Mesothelial cell of epicardium (in vitro differentiated cells): ENCODE measurements around the gene KLHL20. TPM values are rescaled to one million over a fixed set of nuclear protein-coding genes. Genes with fewer than 3 reads are reported as not detected.
"Not testable (repeated sequence)": the region's sequence is repeated elsewhere in the genome, so short reads cannot be mapped to it uniquely, and the experiment has no call there.

Source experiments
- DNase-seq, 2 experiments: peaks; one replicate each; pipeline ENCODE4 v3.0.0; 2021; ENCODE audit warnings: low spot score in 2 of 2; ENCODE audit not compliant: unreplicated experiment in 2 of 2
- H3K27ac Mint-ChIP-seq: 2 replicates; pipeline ENCODE4 v1.8.0; 2021; ENCODE audit warnings: mixed read lengths
- H3K27me3 Mint-ChIP-seq: 2 replicates; pipeline ENCODE4 v1.8.0; 2021; ENCODE audit warnings: low read depth, mixed read lengths
- H3K36me3 Mint-ChIP-seq: 2 replicates; pipeline ENCODE4 v1.8.0; 2021; ENCODE audit warnings: mixed read lengths
- H3K4me1 Mint-ChIP-seq: 2 replicates; pipeline ENCODE4 v1.8.0; 2021; ENCODE audit warnings: mixed read lengths
- H3K4me3 Mint-ChIP-seq: 2 replicates; pipeline ENCODE4 v1.8.0; 2021; ENCODE audit warnings: mild to moderate bottlenecking, moderate library complexity, mixed read lengths
- H3K9me3 Mint-ChIP-seq: 2 replicates; pipeline ENCODE4 v1.8.0; 2021; ENCODE audit warnings: mixed read lengths
- total RNA-seq: library from RNA; stranded (reverse); gene quantifications from 3 replicates; pipeline ENCODE4 v1.2.1, GENCODE V29; 2021
- TF ChIP-seq, protein P1 (sequence below): fragments of 200-600 bp; sonication (generic); IDR thresholded peaks from one replicate; pipeline ENCODE4 v1.5.0; 2021; ENCODE audit warnings: antibody characterized with exemption; ENCODE audit not compliant: unreplicated experiment

KLHL20 gene
- total RNA-seq, 1 donor from 2014 or later, result 26.3 TPM

DNA sequence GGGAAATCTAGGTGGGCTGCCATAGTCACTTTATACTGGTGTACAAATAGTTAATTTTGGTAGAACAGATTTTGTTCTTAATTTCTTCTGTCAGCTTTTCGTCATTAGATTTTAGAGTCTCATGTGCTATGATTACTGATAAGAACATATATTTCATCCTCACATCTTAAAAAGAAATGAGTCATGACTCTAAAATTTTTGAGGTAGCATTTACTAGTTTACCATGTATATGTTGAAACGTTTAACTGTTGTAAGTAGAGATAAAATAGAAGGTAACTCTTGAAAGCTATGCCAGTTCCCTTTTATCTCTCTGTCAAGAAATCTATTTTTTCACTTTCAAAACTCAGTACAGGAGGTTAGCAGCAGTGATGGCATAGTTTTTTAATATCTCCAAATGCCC lies 53.4 kb downstream of the KLHL20 start:
- H3K27me3 Mint-ChIP-seq, result no peaks in the 10 kb centered on the region
- TF ChIP-seq, protein P1, sequence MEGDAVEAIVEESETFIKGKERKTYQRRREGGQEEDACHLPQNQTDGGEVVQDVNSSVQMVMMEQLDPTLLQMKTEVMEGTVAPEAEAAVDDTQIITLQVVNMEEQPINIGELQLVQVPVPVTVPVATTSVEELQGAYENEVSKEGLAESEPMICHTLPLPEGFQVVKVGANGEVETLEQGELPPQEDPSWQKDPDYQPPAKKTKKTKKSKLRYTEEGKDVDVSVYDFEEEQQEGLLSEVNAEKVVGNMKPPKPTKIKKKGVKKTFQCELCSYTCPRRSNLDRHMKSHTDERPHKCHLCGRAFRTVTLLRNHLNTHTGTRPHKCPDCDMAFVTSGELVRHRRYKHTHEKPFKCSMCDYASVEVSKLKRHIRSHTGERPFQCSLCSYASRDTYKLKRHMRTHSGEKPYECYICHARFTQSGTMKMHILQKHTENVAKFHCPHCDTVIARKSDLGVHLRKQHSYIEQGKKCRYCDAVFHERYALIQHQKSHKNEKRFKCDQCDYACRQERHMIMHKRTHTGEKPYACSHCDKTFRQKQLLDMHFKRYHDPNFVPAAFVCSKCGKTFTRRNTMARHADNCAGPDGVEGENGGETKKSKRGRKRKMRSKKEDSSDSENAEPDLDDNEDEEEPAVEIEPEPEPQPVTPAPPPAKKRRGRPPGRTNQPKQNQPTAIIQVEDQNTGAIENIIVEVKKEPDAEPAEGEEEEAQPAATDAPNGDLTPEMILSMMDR, result no peak
- no peaks in the 10 kb centered on the region for H3K4me1 Mint-ChIP-seq
- peaks cover 23% of the 10 kb centered on the region for H3K9me3 Mint-ChIP-seq
- no peak overlapping the region for H3K27ac Mint-ChIP-seq
- H3K36me3 Mint-ChIP-seq, result peaks cover 44% of the 10 kb centered on the region
- no peak for DNase-seq
- H3K4me3 Mint-ChIP-seq, result no peak overlapping the region

DNA sequence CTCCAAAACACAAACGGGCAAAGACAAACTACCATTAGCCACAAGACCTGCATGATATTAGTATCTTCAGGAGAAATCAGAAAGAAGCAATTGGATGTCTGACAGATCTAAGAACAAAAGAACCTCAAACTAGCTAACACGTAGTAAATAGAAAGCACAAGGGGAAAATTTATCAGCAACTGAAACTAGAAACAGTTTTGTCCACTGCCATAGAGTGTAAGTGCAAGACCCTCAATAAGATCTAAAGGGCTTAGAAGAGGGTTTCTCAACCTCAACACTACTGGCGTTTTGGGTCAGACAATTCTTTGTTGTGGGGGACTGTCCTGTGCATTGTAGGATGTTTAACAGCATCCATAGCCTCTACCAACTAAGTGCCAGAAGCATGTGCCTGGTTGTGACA lies 54.0 kb downstream of the KLHL20 start:
- no peak overlapping the region for H3K4me3 Mint-ChIP-seq
- H3K4me1 Mint-ChIP-seq, result no peaks in the 10 kb centered on the region
- peaks cover 38% of the 10 kb centered on the region for H3K36me3 Mint-ChIP-seq
- peaks cover 17% of the 10 kb centered on the region for H3K9me3 Mint-ChIP-seq
- TF ChIP-seq, protein P1, result no peak
- H3K27me3 Mint-ChIP-seq, result no peaks in the 10 kb centered on the region
- no peak overlapping the region for H3K27ac Mint-ChIP-seq
- no peak for DNase-seq

DNA sequence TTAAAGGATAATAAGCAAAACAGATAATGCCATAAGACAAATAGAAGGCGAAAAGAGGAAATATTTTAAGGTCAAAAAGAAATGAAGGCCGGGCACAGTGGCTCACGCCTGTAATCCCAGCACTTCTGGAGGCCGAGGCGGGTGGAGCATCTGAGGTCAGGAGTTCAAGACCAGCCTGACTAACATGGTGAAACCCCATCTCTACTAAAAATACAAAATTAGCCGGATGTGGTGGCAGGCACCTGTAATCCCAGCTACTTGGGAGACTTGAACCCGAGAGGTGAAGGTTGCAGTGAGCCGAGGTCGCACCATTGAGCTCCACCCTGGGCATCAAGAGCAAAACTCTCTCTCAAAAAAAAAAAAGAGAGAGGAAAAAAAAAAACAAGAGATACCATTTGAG lies 55.5 kb downstream of the KLHL20 start:
- not testable (repeated sequence) for H3K27me3 Mint-ChIP-seq, DNase-seq, H3K27ac Mint-ChIP-seq, H3K4me3 Mint-ChIP-seq, H3K9me3 Mint-ChIP-seq, H3K4me1 Mint-ChIP-seq
- H3K36me3 Mint-ChIP-seq, result peaks cover 35% of the 10 kb centered on the region

DNA sequence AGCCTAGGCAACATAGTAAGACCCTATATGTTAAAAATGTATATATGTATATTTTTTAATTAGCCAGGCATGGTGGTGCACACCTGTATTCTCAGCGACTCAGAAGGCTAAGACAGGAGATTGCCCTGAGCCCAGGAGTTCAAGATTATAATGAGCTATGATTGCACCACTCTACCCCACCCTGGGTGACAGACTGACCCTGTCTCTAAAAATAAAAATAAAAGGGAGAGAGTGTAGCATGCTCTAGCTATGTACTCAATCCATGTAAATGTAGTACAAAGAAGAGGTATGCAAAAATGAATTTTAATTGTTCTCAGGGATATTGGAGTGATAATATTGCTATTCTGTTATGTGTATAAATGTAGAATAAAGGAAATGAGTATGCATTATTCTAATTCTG lies 56.8 kb downstream of the KLHL20 start:
- Mint-ChIP-seq H3K4me3 (no peak overlapping the region), H3K27ac (no peak overlapping the region), H3K27me3 (no peaks in the 10 kb centered on the region), H3K36me3 (peaks cover 40% of the 10 kb centered on the region), H3K9me3 (peaks cover 15% of the 10 kb centered on the region), H3K4me1 (no peaks in the 10 kb centered on the region)
- DNase-seq, result no peak
- TF ChIP-seq, protein P1, result no peak

DNA sequence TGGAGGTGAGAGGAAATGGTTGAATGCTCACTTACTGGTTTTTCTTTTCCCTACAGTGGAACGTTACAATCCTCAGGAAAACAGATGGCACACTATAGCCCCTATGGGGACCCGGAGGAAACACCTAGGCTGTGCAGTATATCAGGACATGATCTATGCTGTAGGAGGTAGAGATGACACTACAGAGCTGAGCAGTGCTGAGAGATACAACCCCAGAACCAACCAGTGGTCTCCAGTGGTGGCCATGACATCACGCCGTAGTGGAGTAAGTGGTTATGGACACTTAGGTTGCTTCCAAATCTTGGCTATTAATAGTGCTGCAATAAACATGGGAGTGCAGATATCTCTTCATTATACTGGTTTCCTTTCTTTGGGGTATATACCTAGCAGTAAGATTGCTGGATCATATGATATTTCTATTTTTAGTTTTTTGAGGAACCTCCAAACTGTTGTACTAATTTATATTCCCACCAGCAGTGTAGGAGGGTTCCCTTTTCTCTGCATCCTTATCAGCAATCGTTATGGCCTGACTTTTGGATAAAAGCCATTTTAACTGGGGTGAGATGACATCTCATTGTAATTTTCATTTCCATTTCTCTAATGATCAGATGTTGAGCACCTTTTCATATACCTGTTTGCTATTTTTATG lies 60.9 kb downstream of the KLHL20 start:
- TF ChIP-seq, protein P1, result no peak
- peaks cover 16% of the 10 kb centered on the region for H3K9me3 Mint-ChIP-seq
- H3K27me3 Mint-ChIP-seq, result no peaks in the 10 kb centered on the region
- no peak overlapping the region for H3K27ac Mint-ChIP-seq
- H3K4me1 Mint-ChIP-seq, result no peaks in the 10 kb centered on the region
- no peak for DNase-seq
- H3K4me3 Mint-ChIP-seq, result no peak overlapping the region
- peaks cover 49% of the 10 kb centered on the region for H3K36me3 Mint-ChIP-seq

DNA sequence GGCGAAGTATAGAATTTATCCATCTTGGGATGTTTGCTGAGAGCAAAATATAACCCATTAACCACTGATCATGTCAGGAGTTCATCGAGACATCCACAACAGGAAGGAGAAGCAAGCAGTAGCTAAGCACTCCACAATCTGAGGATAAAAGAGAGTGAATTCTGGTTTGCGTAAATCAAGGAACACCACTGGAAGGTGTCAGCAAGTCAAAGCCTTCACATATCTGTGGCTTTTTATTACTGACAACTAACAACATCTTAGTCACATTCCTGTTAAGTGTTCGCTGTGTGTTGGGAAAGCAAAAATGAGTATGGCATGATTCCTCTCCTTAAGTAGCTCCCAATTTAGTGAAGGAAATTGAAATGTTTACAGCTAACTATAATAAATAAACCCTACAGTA lies 65.2 kb downstream of the KLHL20 start:
- H3K27me3 Mint-ChIP-seq, result no peaks in the 10 kb centered on the region
- no peak for DNase-seq

More for the DNA sequence above, 65.2 kb downstream of the KLHL20 start:
- H3K4me3 Mint-ChIP-seq, result no peak overlapping the region
- H3K36me3 Mint-ChIP-seq, result peaks cover 51% of the 10 kb centered on the region
- no peaks in the 10 kb centered on the region for H3K4me1 Mint-ChIP-seq
- TF ChIP-seq, protein P1, result no peak
- H3K27ac Mint-ChIP-seq, result no peak overlapping the region
- peaks cover 16% of the 10 kb centered on the region for H3K9me3 Mint-ChIP-seq
